Activated T-cell treated with anti-CD3 and anti-CD28 coated beads, Interleukin-2, amount 50 U/mL, for 24 hours (primary cell): ENCODE results near the gene KIAA0319L.

Experiments used
- DNase-seq: peaks from one replicate; pipeline ENCODE4 v3.0.0-alpha.2; 2020
- H3K27ac Mint-ChIP-seq: 2 replicates; pipeline ENCODE4 v1.8.0; 2020; ENCODE audit warnings: mild to moderate bottlenecking, mixed read lengths
- H3K27me3 Mint-ChIP-seq: 2 replicates; pipeline ENCODE4 v1.8.0; 2020; ENCODE audit warnings: mixed read lengths
- H3K36me3 Mint-ChIP-seq: 2 replicates; pipeline ENCODE4 v1.8.0; 2020; ENCODE audit warnings: low read depth, mixed read lengths
- H3K4me1 Mint-ChIP-seq: 2 replicates; pipeline ENCODE4 v1.8.0; 2020; ENCODE audit warnings: low read depth, mixed read lengths
- H3K4me3 Mint-ChIP-seq: 2 replicates; pipeline ENCODE4 v1.8.0; 2020; ENCODE audit warnings: mild to moderate bottlenecking, moderate library complexity, mixed read lengths
- H3K9me3 Mint-ChIP-seq: 2 replicates; pipeline ENCODE4 v1.8.0; 2020; ENCODE audit warnings: mixed read lengths

The KIAA0319L gene

DNA sequence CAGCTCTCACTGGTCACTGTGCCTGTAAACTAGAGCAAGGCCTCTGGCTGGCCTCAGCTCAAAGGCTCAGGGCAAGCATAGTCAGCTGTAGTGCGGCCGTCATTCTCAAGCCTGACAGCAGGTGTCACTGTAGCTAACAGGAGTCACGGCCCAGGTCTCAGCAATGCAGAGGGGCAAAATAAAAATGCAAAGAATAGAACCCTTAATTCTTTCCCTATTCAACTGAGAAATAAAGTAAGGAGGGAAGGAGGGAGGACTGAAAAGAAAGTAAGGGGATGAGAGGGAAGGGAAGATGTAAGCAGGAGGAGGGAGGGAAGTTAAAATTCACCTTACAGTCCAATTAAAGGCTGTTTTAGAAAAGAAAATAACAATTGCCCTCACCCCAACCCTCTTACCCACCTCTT is 106.1 kb downstream of the KIAA0319L start:
- Mint-ChIP-seq H3K4me3 (no peak overlapping the region), H3K9me3 (no peaks in the 10 kb centered on the region), H3K36me3 (peaks cover 26% of the 10 kb centered on the region), H3K4me1 (peaks cover 43% of the 10 kb centered on the region), H3K27ac (peak overlapping the region; percentile 56), H3K27me3 (no peaks in the 10 kb centered on the region)
- peak; percentile 86 for DNase-seq

DNA sequence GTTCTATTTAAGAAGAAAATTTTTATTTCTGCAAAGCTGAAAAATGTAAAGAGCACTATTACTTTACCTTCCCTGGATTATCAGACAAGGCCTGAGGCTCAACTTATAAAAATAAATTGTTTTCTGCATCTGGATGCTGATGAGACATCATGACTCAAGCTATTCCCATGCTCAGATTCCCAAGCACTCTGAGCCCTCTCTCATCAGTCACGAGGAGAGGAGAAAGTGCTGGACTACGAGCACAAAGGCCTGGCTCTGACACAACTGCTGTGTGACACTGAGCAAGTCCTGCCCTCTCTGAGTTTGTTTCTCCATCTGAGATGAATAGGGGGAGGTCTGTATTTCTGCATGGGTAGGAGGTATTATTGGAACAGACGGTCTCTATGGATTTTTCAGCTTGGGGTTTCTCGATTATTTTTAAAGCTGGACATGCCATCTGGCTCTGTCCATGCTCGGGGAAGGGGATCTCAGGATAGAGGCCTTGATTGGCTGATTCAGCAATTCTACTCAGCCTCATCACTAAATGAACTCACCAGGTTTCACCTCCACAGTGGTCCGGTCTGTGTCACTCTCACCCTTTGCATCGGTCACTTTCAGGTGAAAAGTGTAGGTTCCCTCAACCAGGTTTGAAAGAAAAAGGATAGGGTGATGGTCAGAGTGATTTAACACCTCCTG is 107.7 kb downstream of the KIAA0319L start:
- no peak overlapping the region for H3K27ac Mint-ChIP-seq
- no peak overlapping the region for H3K4me3 Mint-ChIP-seq
- DNase-seq = no peak
- peaks cover 18% of the 10 kb centered on the region for H3K36me3 Mint-ChIP-seq
- no peaks in the 10 kb centered on the region for H3K27me3 Mint-ChIP-seq
- peaks cover 39% of the 10 kb centered on the region for H3K4me1 Mint-ChIP-seq
- H3K9me3 Mint-ChIP-seq = no peaks in the 10 kb centered on the region

DNA sequence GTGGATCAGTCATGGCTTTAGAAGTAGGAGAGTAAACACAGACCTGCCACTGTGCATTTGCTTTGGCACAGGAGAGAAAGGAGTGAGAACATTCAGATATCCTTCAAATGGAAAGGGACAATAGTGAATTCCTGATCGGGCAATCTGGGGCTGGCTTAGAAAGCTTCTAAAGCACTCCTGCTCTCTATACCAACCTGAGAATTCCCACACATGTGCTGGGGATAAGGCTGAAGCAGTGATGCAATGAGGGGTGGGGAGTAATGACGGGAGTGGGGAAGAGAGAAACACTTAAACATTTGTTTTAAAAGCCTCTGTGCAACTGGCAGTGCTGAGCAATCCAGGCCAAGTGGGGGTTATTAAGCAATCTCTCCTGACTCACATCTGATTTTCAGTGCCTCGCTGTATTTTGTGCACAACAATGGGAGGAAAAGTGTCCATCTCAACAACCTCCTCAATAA is 108.8 kb downstream of the KIAA0319L start:
- peaks cover 37% of the 10 kb centered on the region for H3K4me1 Mint-ChIP-seq
- no peaks in the 10 kb centered on the region for H3K27me3 Mint-ChIP-seq
- no peak overlapping the region for H3K4me3 Mint-ChIP-seq
- H3K27ac Mint-ChIP-seq = no peak overlapping the region
- no peaks in the 10 kb centered on the region for H3K9me3 Mint-ChIP-seq
- no peak for DNase-seq
- H3K36me3 Mint-ChIP-seq = peaks cover 15% of the 10 kb centered on the region

DNA sequence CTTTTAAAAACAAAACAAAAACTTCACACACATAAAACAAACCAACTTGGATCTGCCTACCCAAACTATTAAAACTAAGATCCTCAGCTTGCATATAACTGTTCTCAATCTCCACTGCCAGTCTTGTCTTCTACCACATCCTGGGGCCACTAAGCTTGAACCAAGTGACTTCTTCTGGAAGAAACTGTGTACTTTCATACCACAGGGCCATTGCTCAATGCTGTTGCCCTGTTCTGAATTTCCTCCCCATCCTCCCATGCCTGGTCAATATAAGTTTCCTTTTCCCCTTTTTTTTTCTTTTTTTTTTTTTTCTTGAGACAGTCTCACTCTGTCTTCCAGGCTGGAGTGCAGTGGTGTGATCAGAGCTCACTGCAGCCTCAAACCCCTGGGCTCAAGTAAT is 109.9 kb downstream of the KIAA0319L start:
- no peak overlapping the region for H3K4me3 Mint-ChIP-seq
- no peaks in the 10 kb centered on the region for H3K9me3 Mint-ChIP-seq
- H3K4me1 Mint-ChIP-seq = peaks cover 35% of the 10 kb centered on the region
- H3K27ac Mint-ChIP-seq = no peak overlapping the region
- peaks cover 20% of the 10 kb centered on the region for H3K36me3 Mint-ChIP-seq
- H3K27me3 Mint-ChIP-seq = no peaks in the 10 kb centered on the region
- DNase-seq = no peak

DNA sequence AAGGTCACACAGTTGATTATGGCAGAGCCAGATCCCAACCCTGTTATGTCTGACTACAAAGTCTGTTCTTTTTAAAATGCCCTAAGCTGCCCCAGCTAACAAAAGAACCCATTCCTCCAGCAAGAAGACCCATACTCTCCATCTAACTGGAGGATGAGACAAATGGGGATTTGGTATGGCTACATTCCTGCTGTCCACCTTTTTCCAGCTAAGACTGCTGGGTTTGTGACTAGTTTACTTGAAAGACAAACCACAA is 112.8 kb downstream of the KIAA0319L start:
- no peaks in the 10 kb centered on the region for H3K9me3 Mint-ChIP-seq
- H3K27ac Mint-ChIP-seq = no peak overlapping the region
- H3K36me3 Mint-ChIP-seq = peaks cover 42% of the 10 kb centered on the region
- H3K27me3 Mint-ChIP-seq = no peaks in the 10 kb centered on the region
- DNase-seq = no peak
- no peak overlapping the region for H3K4me3 Mint-ChIP-seq
- H3K4me1 Mint-ChIP-seq = peaks cover 25% of the 10 kb centered on the region

DNA sequence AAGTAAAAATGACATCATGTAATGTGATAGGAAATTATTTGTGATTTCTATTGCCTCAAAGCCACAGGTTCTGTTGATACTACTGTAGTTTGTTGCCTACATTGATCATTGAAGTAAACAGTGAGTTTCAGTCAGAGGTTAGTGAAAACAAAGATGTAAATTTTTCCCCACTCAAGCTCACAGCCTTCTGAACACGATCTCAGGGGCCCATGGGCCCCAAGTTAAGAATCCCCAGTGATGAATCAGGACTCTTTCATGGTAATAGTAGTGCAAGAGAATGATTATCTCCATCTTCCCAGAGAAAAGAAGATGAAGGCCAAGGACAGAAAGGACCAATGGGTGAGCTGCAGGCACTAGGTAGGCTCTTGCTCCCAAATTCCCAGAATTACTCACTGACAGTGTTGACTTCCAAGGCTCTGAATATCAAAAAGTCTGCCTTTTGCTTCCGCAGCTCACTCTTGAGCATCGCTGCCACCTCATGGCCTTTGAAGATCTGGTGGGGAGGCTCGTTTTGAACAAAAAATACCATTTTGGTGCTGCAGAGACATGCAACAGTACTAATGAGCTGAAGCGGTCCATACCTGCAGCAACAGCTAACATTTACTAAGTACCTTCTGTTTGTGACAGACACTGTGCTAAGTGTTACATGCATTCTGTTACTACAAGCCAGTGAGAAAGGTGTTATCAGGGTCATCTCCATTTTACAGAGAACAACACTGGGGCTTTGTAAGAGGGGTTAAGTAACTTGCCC is 113.3 kb downstream of the KIAA0319L start:
- H3K27ac Mint-ChIP-seq = no peak overlapping the region

DNA sequence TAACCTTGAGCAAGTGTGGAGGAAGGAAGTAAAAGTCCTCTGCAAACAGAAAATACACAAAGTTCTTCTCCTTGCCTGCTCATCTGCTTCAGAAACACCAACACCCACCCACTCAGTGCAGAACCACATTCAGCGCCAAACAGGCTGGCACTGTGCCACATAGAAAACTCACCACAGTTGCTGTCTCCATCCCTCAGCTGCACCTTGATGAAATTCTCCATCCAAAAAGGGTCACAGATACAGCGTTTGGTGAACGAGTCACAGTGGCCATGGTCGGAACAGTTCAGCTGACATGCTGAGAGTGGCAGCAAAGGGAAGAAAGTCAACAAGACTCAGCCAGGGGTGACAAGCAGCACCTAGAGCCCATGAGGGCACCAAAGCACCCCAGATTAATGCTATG is 114.5 kb downstream of the KIAA0319L start:
- H3K36me3 Mint-ChIP-seq = peaks cover 52% of the 10 kb centered on the region
- peak; percentile 55 for DNase-seq
- H3K4me1 Mint-ChIP-seq = peaks cover 25% of the 10 kb centered on the region
- H3K27me3 Mint-ChIP-seq = no peaks in the 10 kb centered on the region
- no peaks in the 10 kb centered on the region for H3K9me3 Mint-ChIP-seq
- peak overlapping the region; percentile 10 for H3K27ac Mint-ChIP-seq
- H3K4me3 Mint-ChIP-seq = no peak overlapping the region

More for the DNA sequence above, 113.3 kb downstream of the KIAA0319L start:
- peaks cover 25% of the 10 kb centered on the region for H3K4me1 Mint-ChIP-seq
- H3K27me3 Mint-ChIP-seq = no peaks in the 10 kb centered on the region
- no peaks in the 10 kb centered on the region for H3K9me3 Mint-ChIP-seq
- no peak for DNase-seq
- H3K36me3 Mint-ChIP-seq = peaks cover 46% of the 10 kb centered on the region
- no peak overlapping the region for H3K4me3 Mint-ChIP-seq

DNA sequence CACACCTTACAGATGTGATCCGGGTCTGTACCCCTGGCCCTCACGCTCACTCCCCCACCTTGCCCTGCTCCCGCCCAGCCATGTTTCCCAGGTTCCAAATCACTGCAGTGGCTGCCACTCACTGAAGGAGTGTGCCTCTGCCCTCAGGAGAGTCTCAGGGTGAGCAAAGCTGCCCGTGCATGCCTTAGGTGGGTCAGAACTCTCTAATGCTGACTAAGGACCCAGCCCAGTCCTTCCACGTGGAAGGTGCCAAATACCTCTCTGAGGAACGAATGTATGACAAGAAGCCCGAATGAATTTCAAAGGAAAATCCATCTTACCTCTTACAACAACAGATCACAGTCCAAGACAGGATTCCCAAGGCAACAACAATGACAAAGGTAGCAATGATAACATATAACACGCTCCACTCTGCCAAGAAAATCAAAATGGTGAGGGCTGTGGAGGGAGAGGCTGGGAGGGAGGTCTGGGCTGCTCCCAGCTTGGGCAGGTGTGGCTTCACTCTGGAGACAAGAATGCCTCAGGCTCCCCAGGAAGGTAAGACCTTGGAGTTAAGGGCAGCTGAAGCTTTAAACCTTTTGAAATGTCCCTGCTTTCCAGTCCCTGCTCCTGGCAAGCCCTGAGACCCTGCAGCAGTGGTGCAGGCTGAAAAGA is 115.2 kb downstream of the KIAA0319L start:
- Mint-ChIP-seq H3K4me3 (no peak overlapping the region), H3K36me3 (peaks cover 59% of the 10 kb centered on the region), H3K27me3 (no peaks in the 10 kb centered on the region), H3K9me3 (no peaks in the 10 kb centered on the region), H3K4me1 (peaks cover 24% of the 10 kb centered on the region), H3K27ac (no peak overlapping the region)
- no peak for DNase-seq

DNA sequence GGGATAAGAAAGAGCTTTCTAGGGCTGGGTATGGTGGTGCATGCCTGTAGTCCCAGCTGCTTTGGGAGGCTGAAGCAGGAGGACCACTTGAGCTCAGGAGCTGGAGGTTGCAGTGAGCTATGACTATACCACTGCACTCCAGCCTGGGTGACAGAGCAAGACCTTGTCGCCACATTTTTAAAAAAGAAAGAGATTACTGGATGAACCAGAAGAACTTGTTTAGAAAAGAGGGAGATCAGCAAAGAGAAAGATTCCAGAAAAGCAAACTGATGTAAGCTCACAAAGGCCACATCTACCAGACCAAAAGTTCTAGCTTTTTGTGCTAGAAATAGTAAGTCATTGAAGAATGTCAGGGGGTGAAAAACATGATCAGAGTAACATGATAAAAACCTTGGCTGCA is 117.6 kb downstream of the KIAA0319L start:
- H3K36me3 Mint-ChIP-seq = peaks cover 81% of the 10 kb centered on the region
- H3K4me3 Mint-ChIP-seq = no peak overlapping the region
- H3K9me3 Mint-ChIP-seq = no peaks in the 10 kb centered on the region
- peaks cover 21% of the 10 kb centered on the region for H3K4me1 Mint-ChIP-seq
- no peaks in the 10 kb centered on the region for H3K27me3 Mint-ChIP-seq
- no peak for DNase-seq
- peak overlapping the region; percentile 23 for H3K27ac Mint-ChIP-seq

DNA sequence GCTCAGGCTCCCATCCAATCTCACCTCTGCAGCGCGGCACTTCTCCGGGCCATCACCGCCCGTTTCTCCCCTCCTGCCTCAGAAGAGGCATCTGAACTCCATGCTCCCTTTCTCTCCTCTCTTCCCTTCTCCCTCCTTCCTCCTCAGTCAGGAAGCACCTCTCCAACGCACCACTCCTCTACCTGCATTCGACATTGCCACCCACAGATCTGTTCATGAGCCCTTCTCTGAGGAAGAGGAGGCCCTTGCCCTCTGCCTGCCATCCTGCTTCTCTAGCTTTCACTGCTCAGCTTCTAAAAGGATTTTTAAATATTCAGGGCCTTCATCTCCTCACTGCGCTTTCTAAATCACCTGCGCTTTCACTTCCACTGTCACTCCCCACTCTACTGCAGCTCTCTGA is 120.0 kb downstream of the KIAA0319L start:
- peaks cover 7% of the 10 kb centered on the region for H3K4me1 Mint-ChIP-seq
- no peak for DNase-seq
- no peaks in the 10 kb centered on the region for H3K9me3 Mint-ChIP-seq
- H3K4me3 Mint-ChIP-seq = no peak overlapping the region
- H3K27ac Mint-ChIP-seq = no peak overlapping the region
- H3K27me3 Mint-ChIP-seq = no peaks in the 10 kb centered on the region
- H3K36me3 Mint-ChIP-seq = peaks cover 81% of the 10 kb centered on the region

DNA sequence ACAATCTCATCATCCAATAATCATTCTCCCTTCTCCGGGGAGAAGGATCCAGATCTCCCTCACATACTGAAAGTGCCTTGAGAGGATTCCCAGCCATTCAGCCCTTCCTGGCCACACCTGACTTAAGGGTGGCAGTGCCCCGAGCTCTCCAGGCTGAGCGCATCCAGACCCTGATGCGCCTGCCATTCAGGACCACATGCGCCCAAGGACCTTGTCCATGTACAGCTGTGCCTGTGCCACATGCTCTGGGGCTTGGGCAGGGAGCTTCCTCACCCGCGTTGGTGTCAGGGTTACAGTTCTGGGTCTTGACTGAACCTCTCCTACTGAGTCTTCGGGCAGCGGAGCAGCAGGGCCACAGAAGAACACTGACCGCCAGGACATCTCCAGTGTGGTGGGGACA is 121.1 kb downstream of the KIAA0319L start:
- no peak overlapping the region for H3K27ac Mint-ChIP-seq
- no peaks in the 10 kb centered on the region for H3K27me3 Mint-ChIP-seq
- H3K36me3 Mint-ChIP-seq = peaks cover 78% of the 10 kb centered on the region
- H3K4me1 Mint-ChIP-seq = peaks cover 10% of the 10 kb centered on the region
- H3K4me3 Mint-ChIP-seq = no peak overlapping the region
- no peaks in the 10 kb centered on the region for H3K9me3 Mint-ChIP-seq
- no peak for DNase-seq

DNA sequence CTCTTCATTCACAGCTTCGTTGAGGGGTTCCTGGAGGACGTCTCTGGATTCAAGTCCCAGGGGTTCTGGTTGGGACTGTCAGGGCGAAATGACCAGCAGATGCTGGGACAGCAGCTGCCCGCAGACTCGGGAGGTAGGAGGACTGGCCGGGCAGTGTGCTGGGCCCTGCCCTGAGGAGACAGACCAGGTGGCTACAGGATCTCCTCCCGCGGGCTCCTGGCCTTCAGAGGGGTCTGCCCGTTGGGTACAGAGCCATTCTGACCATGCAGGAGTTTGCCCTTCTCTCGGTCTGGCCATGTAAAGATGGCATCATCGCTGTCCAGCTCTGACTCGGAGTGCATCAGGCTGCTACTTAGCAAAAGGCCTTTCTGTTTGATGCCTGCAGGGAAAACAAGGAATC is 122.5 kb downstream of the KIAA0319L start:
- peaks cover 2% of the 10 kb centered on the region for H3K9me3 Mint-ChIP-seq
- H3K4me1 Mint-ChIP-seq = peaks cover 17% of the 10 kb centered on the region
- H3K36me3 Mint-ChIP-seq = peaks cover 77% of the 10 kb centered on the region
- H3K4me3 Mint-ChIP-seq = no peak overlapping the region
- no peaks in the 10 kb centered on the region for H3K27me3 Mint-ChIP-seq
- DNase-seq = no peak
- H3K27ac Mint-ChIP-seq = no peak overlapping the region

DNA sequence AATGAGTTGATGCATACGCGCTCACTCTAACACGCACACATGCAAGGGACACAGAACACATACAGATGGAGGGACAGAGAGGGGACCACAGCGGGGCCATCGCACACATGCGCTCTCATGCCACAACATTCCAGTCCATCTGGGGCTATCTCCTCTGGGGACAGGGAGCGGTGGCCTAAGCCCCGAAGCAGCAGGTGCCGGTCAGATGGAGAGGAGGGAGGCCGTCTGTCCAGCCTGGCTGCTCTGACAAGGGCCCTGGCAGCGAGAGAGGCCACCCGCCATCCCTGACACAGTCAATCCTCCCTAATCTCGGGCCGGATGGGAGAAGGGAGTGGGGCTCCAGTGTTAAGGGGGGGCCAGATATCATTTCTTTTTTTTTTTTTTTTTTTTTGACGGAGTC is 123.5 kb downstream of the KIAA0319L start:
- peak overlapping the region; percentile 3 for H3K27ac Mint-ChIP-seq
- peaks cover 69% of the 10 kb centered on the region for H3K36me3 Mint-ChIP-seq
- H3K4me3 Mint-ChIP-seq = no peak overlapping the region
- peaks cover 17% of the 10 kb centered on the region for H3K4me1 Mint-ChIP-seq
- no peak for DNase-seq
- no peaks in the 10 kb centered on the region for H3K27me3 Mint-ChIP-seq
- H3K9me3 Mint-ChIP-seq = peaks cover 2% of the 10 kb centered on the region

DNA sequence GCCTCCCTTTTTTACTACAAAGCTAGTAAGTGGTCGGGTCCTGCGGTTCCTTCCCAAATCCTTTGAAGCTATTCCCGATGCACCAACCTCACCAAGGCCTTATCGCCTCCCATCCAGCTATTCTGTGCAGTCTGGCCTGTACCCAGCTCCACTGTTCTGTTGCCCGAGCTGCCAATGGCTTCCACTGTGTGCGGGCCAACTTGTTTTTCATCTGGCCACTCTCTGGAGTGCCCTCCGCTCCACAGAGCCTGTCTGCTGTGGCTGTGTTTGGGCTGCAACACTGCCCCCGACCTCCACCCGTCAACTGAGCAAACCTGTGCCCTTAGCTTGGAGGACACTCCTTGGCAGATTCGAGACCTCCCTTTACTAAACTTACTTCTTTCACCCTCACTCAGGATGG is 125.0 kb downstream of the KIAA0319L start:
- H3K27me3 Mint-ChIP-seq = no peaks in the 10 kb centered on the region
- no peak overlapping the region for H3K4me3 Mint-ChIP-seq
- peaks cover 17% of the 10 kb centered on the region for H3K4me1 Mint-ChIP-seq
- peaks cover 2% of the 10 kb centered on the region for H3K9me3 Mint-ChIP-seq
- no peak overlapping the region for H3K27ac Mint-ChIP-seq
- no peak for DNase-seq
- peaks cover 59% of the 10 kb centered on the region for H3K36me3 Mint-ChIP-seq

DNA sequence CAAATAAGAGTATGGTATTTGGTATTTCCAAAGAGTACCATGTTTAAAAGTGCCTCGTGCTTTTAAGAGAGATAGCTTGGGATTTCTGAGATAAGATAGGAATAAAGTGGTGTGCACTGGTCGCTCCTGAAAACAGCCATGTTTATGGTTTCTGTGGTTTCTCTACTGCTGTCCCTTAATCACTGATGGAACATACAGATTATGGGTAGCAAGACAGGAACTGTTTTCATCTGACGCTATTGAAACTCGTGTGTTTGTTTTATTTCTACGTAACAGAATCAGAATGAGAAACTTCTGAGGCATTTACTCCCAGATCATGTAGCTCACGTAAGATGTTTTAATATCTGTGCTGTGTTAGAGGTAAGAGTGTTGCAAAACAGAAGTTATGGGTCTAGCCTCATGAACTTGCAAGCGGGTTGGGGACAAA is 126.0 kb downstream of the KIAA0319L start:
- no peak for DNase-seq
- H3K4me3 Mint-ChIP-seq = no peak overlapping the region
- peaks cover 17% of the 10 kb centered on the region for H3K4me1 Mint-ChIP-seq
- H3K27me3 Mint-ChIP-seq = no peaks in the 10 kb centered on the region
- peak overlapping the region; percentile 48 for H3K27ac Mint-ChIP-seq
- peaks cover 2% of the 10 kb centered on the region for H3K9me3 Mint-ChIP-seq
- peaks cover 50% of the 10 kb centered on the region for H3K36me3 Mint-ChIP-seq
